Upper lobe of left lung (tissue), 6 donors: ENCODE measurements around the gene NOL11. TPM values are rescaled to one million over a fixed set of nuclear protein-coding genes. Genes with fewer than 3 reads are reported as not detected.

Experiments
- ATAC-seq, 2 donors: fragments of 200-7000 bp; cut with Tn5 transposase; one replicate each; pipeline ENCODE4 v1.9.1; 2022; ENCODE audit warnings: mild to moderate bottlenecking in 2 of 2, moderate library complexity in 2 of 2; ENCODE audit not compliant: low FRiP score in 2 of 2
- DNase-seq, 2 donors: peaks; one replicate each; pipeline ENCODE4 v3.0.0-alpha.2; 2019 to 2020
- H3K27ac ChIP-seq, 4 donors: fragments of 200-600 bp; sonication (generic); one replicate each; pipeline ENCODE4 v1.5.1; 2016 to 2019
- H3K27me3 ChIP-seq, 4 donors: fragments of 200-600 bp; sonication (generic); one replicate each; pipeline ENCODE4 v1.5.1; 2017 to 2019
- H3K36me3 ChIP-seq, 4 donors: fragments of 200-600 bp; sonication (generic); one replicate each; pipeline ENCODE4 v1.5.1; 2016 to 2019
- H3K4me1 ChIP-seq, 4 donors: fragments of 200-600 bp; sonication (generic); one replicate each; pipeline ENCODE4 v1.5.1; 2018 to 2019
- H3K4me3 ChIP-seq, 4 donors: fragments of 200-600 bp; sonication (generic); one replicate each; pipeline ENCODE4 v1.5.1; 2017 to 2019; ENCODE audit warnings: mild to moderate bottlenecking in 2 of 4, moderate library complexity in 1 of 4
- H3K9me3 ChIP-seq, 4 donors: fragments of 200-600 bp; sonication (generic); one replicate each; pipeline ENCODE4 v1.5.1; 2018 to 2019
- EP300 ChIP-seq, 4 donors: sonication (generic); formaldehyde crosslinking; IDR thresholded peaks; one replicate each; pipeline ENCODE4 v1.5.1; 2017; ENCODE audit warnings: antibody characterized with exemption in 4 of 4, control low read depth in 2 of 4
- POLR2A ChIP-seq, 4 donors: fragments of 450-650 bp; IDR thresholded peaks; one replicate each; pipeline ENCODE4 v1.5.1; 2016 to 2017; ENCODE audit warnings: antibody characterized with exemption in 4 of 4, mild to moderate bottlenecking in 2 of 4
- POLR2AphosphoS5 ChIP-seq, 2 donors: sonication (generic); formaldehyde crosslinking; IDR thresholded peaks; one replicate each; pipeline ENCODE4 v1.5.1; 2017; ENCODE audit warnings: antibody characterized with exemption in 2 of 2
- WGBS, 2 donors: methylation state at CpG; one replicate each; pipeline ENCODE4 v1.1.5; 2017 to 2018; 5-methylcytosine and 5-hydroxymethylcytosine counted together
- small RNA-seq, 4 donors: library from RNA; depleted of rRNA; stranded (forward); fragments of <200 nt; gene quantifications; one replicate each; pipeline ENCODE3, GENCODE V24; 2016
- total RNA-seq, 6 donors: library from RNA; depleted of rRNA in 4 of 6; stranded (reverse); fragments of >200 nt in 4 of 6; gene quantifications; one replicate each; pipeline versions ENCODE4 v1.1.0 to v1.2.1, GENCODE V29; 2016 to 2021
- TF ChIP-seq, protein P1 (sequence below), 6 experiments: fragments of 450-650 bp in 4 of 6; fragments of 200-600 bp in 2 of 6; sonication (generic) in 2 of 6; IDR thresholded peaks; one replicate each; pipeline ENCODE4 v1.5.1; 2016 to 2019; ENCODE audit warnings: antibody characterized with exemption in 6 of 6
- donor health status: DM: no; HTN: no; CAD: no; lungs with moderate emphysema.
- donor health status: DM: no; HTN: yes; CAD: no; lungs with severe emphysema.

Gene NOL11
- total RNA-seq, 6 donors from 2014 or later = 7.4 to 39.8 (median 26.6) TPM

GRCh38 chr17:67784364-67785121, 66.8 kb downstream of the NOL11 start:
- ATAC-seq = no peak

DNA sequence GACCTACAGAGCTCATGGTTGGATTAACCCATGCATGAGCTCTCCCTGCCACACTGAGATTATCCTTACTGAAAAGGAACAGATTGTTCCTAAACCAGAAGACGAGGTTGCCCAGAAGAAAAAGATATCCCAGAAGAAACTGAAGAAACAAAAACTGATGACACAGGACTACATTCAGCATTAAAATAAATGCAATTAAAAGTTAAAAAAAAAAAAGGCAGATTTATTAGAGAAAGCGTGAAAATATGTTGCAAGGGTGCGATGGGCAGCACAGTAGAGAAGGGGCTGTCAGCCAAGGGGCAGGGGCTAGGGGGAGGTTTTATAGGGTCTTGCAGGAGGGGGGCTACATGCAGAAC, 67.4 kb downstream of the NOL11 start:
- Histone ChIP-seq H3K27ac (no peak overlapping the region), H3K9me3 (no peaks in the 10 kb centered on the region), H3K4me3 (no peak overlapping the region), H3K4me1 (no peaks in the 10 kb centered on the region), H3K27me3 (no peaks in the 10 kb centered on the region), H3K36me3 (no peaks in the 10 kb centered on the region)
- DNase-seq (no peak), ATAC-seq (no peak)
- TF ChIP-seq POLR2AphosphoS5 (IDR thresholded peaks at IDR 0.05) (no peak), EP300 (IDR thresholded peaks at IDR 0.05) (no peak), POLR2A (IDR thresholded peaks at IDR 0.05) (no peak)
- TF ChIP-seq, protein P1, sequence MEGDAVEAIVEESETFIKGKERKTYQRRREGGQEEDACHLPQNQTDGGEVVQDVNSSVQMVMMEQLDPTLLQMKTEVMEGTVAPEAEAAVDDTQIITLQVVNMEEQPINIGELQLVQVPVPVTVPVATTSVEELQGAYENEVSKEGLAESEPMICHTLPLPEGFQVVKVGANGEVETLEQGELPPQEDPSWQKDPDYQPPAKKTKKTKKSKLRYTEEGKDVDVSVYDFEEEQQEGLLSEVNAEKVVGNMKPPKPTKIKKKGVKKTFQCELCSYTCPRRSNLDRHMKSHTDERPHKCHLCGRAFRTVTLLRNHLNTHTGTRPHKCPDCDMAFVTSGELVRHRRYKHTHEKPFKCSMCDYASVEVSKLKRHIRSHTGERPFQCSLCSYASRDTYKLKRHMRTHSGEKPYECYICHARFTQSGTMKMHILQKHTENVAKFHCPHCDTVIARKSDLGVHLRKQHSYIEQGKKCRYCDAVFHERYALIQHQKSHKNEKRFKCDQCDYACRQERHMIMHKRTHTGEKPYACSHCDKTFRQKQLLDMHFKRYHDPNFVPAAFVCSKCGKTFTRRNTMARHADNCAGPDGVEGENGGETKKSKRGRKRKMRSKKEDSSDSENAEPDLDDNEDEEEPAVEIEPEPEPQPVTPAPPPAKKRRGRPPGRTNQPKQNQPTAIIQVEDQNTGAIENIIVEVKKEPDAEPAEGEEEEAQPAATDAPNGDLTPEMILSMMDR (IDR thresholded peaks at IDR 0.05) = no peak
- WGBS, 2 donors = 90 to 95% methylated on average over 3 of the region's 3 CpGs

More at GRCh38 chr17:67784364-67785121, 66.8 kb downstream of the NOL11 start:
- no peak for TF ChIP-seq EP300 (IDR thresholded peaks at IDR 0.05)
- TF ChIP-seq POLR2AphosphoS5 (IDR thresholded peaks at IDR 0.05) = no peak
- TF ChIP-seq, protein P1 (IDR thresholded peaks at IDR 0.05) = no peak
- no peak for TF ChIP-seq POLR2A (IDR thresholded peaks at IDR 0.05)
- Histone ChIP-seq H3K27me3 (no peaks in the 10 kb centered on the region), H3K4me3 (no peak overlapping the region), H3K27ac (no peak overlapping the region), H3K36me3 (no peaks in the 10 kb centered on the region), H3K4me1 (no peaks in the 10 kb centered on the region), H3K9me3 (no peaks in the 10 kb centered on the region)
- 58 to 60% methylated on average over 10 of the region's 10 CpGs for whole genome bisulfite sequencing, 2 donors
- no peak for DNase-seq

- WGBS, 2 donors = 99 to 100% methylated on average over 4 to 5 of the region's 5 CpGs
- DNase-seq = no peak
Measured at GRCh38 chr17:67785504-67785903, 67.8 kb downstream of the NOL11 start.

More at GRCh38 chr17:67785504-67785903, 67.8 kb downstream of the NOL11 start:
- TF ChIP-seq POLR2AphosphoS5 (IDR thresholded peaks at IDR 0.05) (no peak), POLR2A (IDR thresholded peaks at IDR 0.05) (no peak), EP300 (IDR thresholded peaks at IDR 0.05) (no peak)
- TF ChIP-seq, protein P1 (IDR thresholded peaks at IDR 0.05) = no peak
- H3K9me3 ChIP-seq = no peaks in the 10 kb centered on the region
- no peak for ATAC-seq
- no peak overlapping the region for H3K27ac ChIP-seq
- H3K4me3 ChIP-seq = no peak overlapping the region
- no peaks in the 10 kb centered on the region for H3K4me1 ChIP-seq
- H3K36me3 ChIP-seq = no peaks in the 10 kb centered on the region
- H3K27me3 ChIP-seq = no peaks in the 10 kb centered on the region

Small RNA genes lying within 50 kb of the gene (small RNA-seq; reads per million reads assigned to genes)
- 1.1 to 2.0 (median 1.5) reads per million in 4 donors for gene SNORA38B

Other genes with a start within 250 kb of the NOL11 start
- 100 to 1,000 TPM in 2 of 6 donors, 10 to 100 TPM in 4; 67.3 to 163 (median 79.7) TPM for gene BPTF, start 107.6 kb downstream of the NOL11 start, total RNA-seq